ENCODE results near the gene KCNQ1. TPM values are rescaled to one million over a fixed set of nuclear protein-coding genes. Genes with fewer than 3 reads are reported as not detected.

The KCNQ1 gene
- total RNA-seq, 4 donors from 2014 or later: 5.6 to 46.8 (median 24.6) TPM

DNA sequence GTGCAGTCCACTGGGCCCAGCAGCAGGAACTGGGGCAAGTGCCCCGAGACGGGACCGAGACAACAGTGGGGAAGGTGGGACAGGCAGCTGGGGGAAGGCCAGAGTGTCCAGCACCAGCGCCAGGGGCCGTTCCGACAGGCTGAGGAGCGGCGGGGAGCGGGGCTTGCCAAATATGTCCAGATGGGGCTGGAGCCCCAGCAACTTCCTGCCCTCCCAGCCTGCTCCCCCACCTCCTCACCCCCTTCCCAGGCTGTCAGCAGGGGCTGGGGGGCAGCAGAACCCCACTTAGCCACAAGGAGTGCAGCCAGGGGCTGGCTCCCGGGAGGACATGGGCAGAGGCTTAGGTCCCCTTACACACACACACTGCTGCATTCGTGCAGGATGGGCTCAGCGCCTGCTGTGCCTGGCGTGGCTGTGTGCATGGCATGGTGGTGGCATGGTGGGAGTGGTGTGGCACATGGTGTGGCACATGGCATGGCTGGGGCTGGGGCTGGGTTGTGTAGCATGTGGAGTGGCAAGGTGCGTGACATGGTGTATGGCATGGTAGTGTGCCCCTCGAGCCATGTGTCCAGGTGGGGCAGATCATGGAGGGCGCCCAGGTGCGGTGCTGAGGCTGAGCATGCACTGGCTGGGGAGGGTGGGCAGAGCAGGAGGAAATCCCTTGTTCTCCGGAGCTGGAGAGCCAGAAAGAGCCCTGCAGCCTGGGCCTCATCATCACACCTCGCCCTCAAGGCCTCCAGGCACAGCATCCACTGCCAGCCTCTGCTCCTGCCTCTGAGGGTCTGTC, 389.1 kb downstream of the KCNQ1 start:
- WGBS, 2 donors (ENCODE audit: low coverage in 1 of 2): 91% methylated on average over 19 of the region's 19 CpGs; no CpG with 5 or more reads in 1 of the 2 donors
- Histone ChIP-seq H3K27me3 (no peaks in the 10 kb centered on the region), H3K4me3 (no peak overlapping the region), H3K9me3 (peaks cover 2 to 5% of the 10 kb centered on the region in 2 donors), H3K36me3 (no peaks in the 10 kb centered on the region), H3K4me1 (peaks cover 0 to 13% (median 5%) of the 10 kb centered on the region in 4 donors), H3K27ac (no peak overlapping the region)
- in situ Hi-C loops (cut with MboI; ENCODE audit: low pct_ligation_motif_present in 1 of 4, low pct_unique_long_range_greater_than_20kb in 1 of 4, low sequenced_read_pairs in 3 of 4): no loop called here
- TF ChIP-seq POLR2A (IDR thresholded peaks at IDR 0.05) (no peak), EP300 (IDR thresholded peaks at IDR 0.05; ENCODE audit: low read depth) (no peak), POLR2AphosphoS5 (IDR thresholded peaks at IDR 0.05) (no peak)
- TF ChIP-seq, protein P1, sequence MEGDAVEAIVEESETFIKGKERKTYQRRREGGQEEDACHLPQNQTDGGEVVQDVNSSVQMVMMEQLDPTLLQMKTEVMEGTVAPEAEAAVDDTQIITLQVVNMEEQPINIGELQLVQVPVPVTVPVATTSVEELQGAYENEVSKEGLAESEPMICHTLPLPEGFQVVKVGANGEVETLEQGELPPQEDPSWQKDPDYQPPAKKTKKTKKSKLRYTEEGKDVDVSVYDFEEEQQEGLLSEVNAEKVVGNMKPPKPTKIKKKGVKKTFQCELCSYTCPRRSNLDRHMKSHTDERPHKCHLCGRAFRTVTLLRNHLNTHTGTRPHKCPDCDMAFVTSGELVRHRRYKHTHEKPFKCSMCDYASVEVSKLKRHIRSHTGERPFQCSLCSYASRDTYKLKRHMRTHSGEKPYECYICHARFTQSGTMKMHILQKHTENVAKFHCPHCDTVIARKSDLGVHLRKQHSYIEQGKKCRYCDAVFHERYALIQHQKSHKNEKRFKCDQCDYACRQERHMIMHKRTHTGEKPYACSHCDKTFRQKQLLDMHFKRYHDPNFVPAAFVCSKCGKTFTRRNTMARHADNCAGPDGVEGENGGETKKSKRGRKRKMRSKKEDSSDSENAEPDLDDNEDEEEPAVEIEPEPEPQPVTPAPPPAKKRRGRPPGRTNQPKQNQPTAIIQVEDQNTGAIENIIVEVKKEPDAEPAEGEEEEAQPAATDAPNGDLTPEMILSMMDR (IDR thresholded peaks at IDR 0.05): no peak
- DNase-seq: no peak
- intact Hi-C loops (cut with DNase I; ENCODE audit: low total_unique reads): no loop called here

DNA sequence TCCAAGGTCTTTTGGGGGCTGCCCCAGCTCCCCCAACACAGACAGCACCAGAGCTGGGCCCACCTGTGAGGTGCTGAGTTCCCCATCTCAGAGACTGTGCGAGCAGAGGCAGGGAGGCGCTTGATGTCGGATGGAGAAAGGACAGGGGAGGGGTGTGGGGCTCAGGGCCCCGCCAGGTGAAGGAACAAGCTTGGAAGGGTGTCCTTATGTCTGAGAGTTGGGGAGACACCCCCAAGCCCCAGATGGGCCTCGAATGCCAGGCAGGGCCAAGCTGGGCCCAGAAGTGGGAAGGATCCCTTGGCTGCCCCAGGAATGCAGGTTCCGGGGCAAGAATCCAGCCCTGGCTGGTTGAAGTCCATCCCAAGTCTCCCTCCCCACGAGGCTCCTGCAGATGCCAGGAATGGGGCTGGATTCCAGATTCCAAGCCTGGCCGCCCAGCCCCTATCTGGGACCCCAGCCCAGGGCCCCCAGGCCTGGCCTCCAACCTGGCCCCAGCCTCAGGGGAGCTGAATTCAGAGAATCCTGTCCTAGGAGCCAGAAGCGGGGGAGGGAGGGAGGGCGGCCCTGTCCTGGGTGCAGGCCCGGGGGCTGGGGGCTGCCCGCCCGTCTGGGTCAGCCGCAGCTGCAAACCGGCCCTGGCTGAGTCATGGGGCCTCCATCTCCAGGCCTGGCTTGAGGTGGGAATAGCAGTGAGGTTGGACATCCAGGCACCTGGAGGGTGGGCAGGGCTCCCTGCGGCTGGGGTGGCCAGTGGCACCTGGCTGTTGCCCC, 389.9 kb downstream of the KCNQ1 start:
- WGBS, 2 donors (ENCODE audit: low coverage in 1 of 2): 80% methylated on average over 10 of the region's 16 CpGs; no CpG with 5 or more reads in 1 of the 2 donors
- Histone ChIP-seq H3K27ac (no peak overlapping the region), H3K9me3 (no peaks in the 10 kb centered on the region), H3K4me3 (no peak overlapping the region), H3K36me3 (no peaks in the 10 kb centered on the region), H3K27me3 (no peaks in the 10 kb centered on the region), H3K4me1 (peaks cover 0 to 13% (median 5%) of the 10 kb centered on the region in 4 donors)
- in situ Hi-C loops (cut with MboI; ENCODE audit: low pct_ligation_motif_present in 1 of 4, low pct_unique_long_range_greater_than_20kb in 1 of 4, low sequenced_read_pairs in 3 of 4): no loop called here
- TF ChIP-seq POLR2AphosphoS5 (IDR thresholded peaks at IDR 0.05) (no peak), POLR2A (IDR thresholded peaks at IDR 0.05) (no peak), EP300 (IDR thresholded peaks at IDR 0.05; ENCODE audit: low read depth) (no peak)
- TF ChIP-seq, protein P1 (IDR thresholded peaks at IDR 0.05): no peak
- no peak for DNase-seq
- intact Hi-C loops (cut with DNase I; ENCODE audit: low total_unique reads): no loop called here

DNA sequence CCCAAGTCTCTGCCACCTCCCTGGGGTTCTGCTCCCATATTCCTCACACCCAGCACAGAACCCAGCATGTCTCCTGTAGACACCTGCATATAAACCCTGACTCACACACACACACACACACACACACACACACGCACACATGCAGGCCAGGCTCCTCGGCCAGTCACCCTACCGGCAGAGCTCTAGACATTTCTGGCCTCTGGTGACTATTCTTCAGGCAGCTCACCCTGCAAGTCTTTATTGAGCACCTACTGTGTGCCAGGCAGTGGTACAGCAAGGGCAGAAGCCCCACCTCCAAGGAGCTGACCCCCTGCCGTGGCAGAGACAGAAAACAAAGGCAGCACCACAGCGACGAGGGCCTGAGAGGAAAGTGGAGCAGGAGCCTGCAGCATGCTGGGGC, 390.5 kb downstream of the KCNQ1 start:
- no peak for DNase-seq
- intact Hi-C loops (cut with DNase I; ENCODE audit: low total_unique reads) (no loop called here), in situ Hi-C loops (cut with MboI; ENCODE audit: low pct_ligation_motif_present in 1 of 4, low pct_unique_long_range_greater_than_20kb in 1 of 4, low sequenced_read_pairs in 3 of 4) (no loop called here)
- no peaks in the 10 kb centered on the region for H3K9me3 ChIP-seq
- peaks cover 0 to 13% (median 5%) of the 10 kb centered on the region in 4 donors for H3K4me1 ChIP-seq
- H3K27ac ChIP-seq: no peak overlapping the region
- no peaks in the 10 kb centered on the region for H3K36me3 ChIP-seq
- H3K27me3 ChIP-seq: no peaks in the 10 kb centered on the region
- 84% methylated on average over 6 of the region's 6 CpGs; no CpG with 5 or more reads in 1 of the 2 donors for WGBS, 2 donors (ENCODE audit: low coverage in 1 of 2)
- TF ChIP-seq EP300 (IDR thresholded peaks at IDR 0.05; ENCODE audit: low read depth): no peak
- no peak for TF ChIP-seq POLR2A (IDR thresholded peaks at IDR 0.05)
- TF ChIP-seq POLR2AphosphoS5 (IDR thresholded peaks at IDR 0.05): no peak
- TF ChIP-seq, protein P1 (IDR thresholded peaks at IDR 0.05): no peak
- H3K4me3 ChIP-seq: no peak overlapping the region

DNA sequence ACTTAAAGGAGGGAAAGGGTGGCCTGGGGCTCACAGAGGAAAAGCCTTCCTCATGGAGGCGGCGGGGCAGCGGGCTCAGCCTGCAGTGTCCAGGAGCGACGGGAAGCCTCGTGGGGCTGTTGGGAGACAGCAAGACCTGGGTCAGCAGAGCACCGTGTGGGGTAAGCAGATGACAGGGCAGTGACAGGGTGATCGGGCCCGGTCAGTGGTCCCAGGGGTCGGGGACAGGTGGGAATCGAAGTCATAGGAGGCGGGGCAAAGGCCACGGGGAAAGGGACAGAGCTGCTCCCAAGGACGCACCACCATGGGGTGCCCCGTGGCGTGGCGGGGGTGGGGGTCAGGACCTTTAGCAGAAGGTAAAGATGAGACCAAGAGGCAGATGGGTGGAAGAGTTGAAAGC, 390.9 kb downstream of the KCNQ1 start:
- WGBS, 2 donors (ENCODE audit: low coverage in 1 of 2): 90 to 94% methylated on average over 9 to 17 of the region's 17 CpGs
- Histone ChIP-seq H3K27me3 (no peaks in the 10 kb centered on the region), H3K9me3 (no peaks in the 10 kb centered on the region), H3K4me1 (peaks cover 0 to 13% (median 5%) of the 10 kb centered on the region in 4 donors), H3K36me3 (no peaks in the 10 kb centered on the region), H3K27ac (no peak overlapping the region), H3K4me3 (no peak overlapping the region)
- no peak for DNase-seq
- in situ Hi-C loops (cut with MboI; ENCODE audit: low pct_ligation_motif_present in 1 of 4, low pct_unique_long_range_greater_than_20kb in 1 of 4, low sequenced_read_pairs in 3 of 4): no loop called here
- intact Hi-C loops (cut with DNase I; ENCODE audit: low total_unique reads): no loop called here
- TF ChIP-seq POLR2AphosphoS5 (IDR thresholded peaks at IDR 0.05) (no peak), POLR2A (IDR thresholded peaks at IDR 0.05) (no peak), EP300 (IDR thresholded peaks at IDR 0.05; ENCODE audit: low read depth) (no peak)
- TF ChIP-seq, protein P1 (IDR thresholded peaks at IDR 0.05): no peak
